Kasumi-1 (cell line): ENCODE results near the gene HSPA2.
"Not testable (repeated sequence)": the region's sequence is repeated elsewhere in the genome, so short reads cannot be mapped to it uniquely, and the experiment has no call there.

Experiments
- DNase-seq, 2 experiments: peaks; one replicate each; lab custom pipeline; 2025; lab: John Stamatoyannopoulos, UW

Gene HSPA2

GRCh38 chr14:64515053-64515452, 25.5 kb upstream of the HSPA2 start:
- DNase-seq, result no peak

GRCh38 chr14:64516969-64517368, 23.6 kb upstream of the HSPA2 start:
- DNase-seq, result no peak

- DNase-seq, result not testable (repeated sequence)
Observed at GRCh38 chr14:64517667-64518066, 22.9 kb upstream of the HSPA2 start.

GRCh38 chr14:64518229-64518628, 22.3 kb upstream of the HSPA2 start:
- no peak for DNase-seq

GRCh38 chr14:64520699-64521098, 19.8 kb upstream of the HSPA2 start:
- DNase-seq, result no peak

- DNase-seq, result no peak
Observed at GRCh38 chr14:64522591-64523355, 17.8 kb upstream of the HSPA2 start.

GRCh38 chr14:64525354-64525753, 15.2 kb upstream of the HSPA2 start:
- DNase-seq, result no peak

- no peak for DNase-seq
Observed at GRCh38 chr14:64531567-64531966, 9.0 kb upstream of the HSPA2 start.

GRCh38 chr14:64536488-64537245, 3.9 kb upstream of the HSPA2 start:
- no peak for DNase-seq

GRCh38 chr14:64541261-64541971, 875 bp downstream of the HSPA2 start:
- DNase-seq, result no peak

GRCh38 chr14:64541972-64542835, 1.7 kb downstream of the HSPA2 start:
- no peak for DNase-seq

- DNase-seq, result no peak
Observed at GRCh38 chr14:64542836-64543201, 2.3 kb downstream of the HSPA2 start.

- DNase-seq, result no peak
Observed at GRCh38 chr14:64544607-64545312, 4.2 kb downstream of the HSPA2 start.

- no peak for DNase-seq
Observed at GRCh38 chr14:64549016-64549415, 8.5 kb downstream of the HSPA2 start.

GRCh38 chr14:64549791-64550620, 9.5 kb downstream of the HSPA2 start, which contains the start of gene PPP1R36:
TSS of gene PPP1R36 (plus strand) at chr14:64549961. CDS start at chr14:64549998, 37 bp downstream.
- DNase-seq, result no peak

- DNase-seq, result no peak
Observed at GRCh38 chr14:64550621-64551333, 10.2 kb downstream of the HSPA2 start.

- DNase-seq, result no peak
Observed at GRCh38 chr14:64554556-64554955, 14.0 kb downstream of the HSPA2 start.

- DNase-seq, result peak in 1 of 2 experiments; percentile 5
Observed at GRCh38 chr14:64556526-64556925, 16.0 kb downstream of the HSPA2 start.

GRCh38 chr14:64558216-64558615, 17.7 kb downstream of the HSPA2 start:
- not testable (repeated sequence) for DNase-seq
